SK-N-SH treated with all-trans-retinoic acid at 6 μM for 48 hours (cell line): ENCODE results near the gene MTMR3.

Source experiments
- ATAC-seq: fragments of 200-7000 bp; cut with Tn5 transposase; 3 replicates; pipeline ENCODE4 v1.9.1; 2020; ENCODE audit warnings: mild to moderate bottlenecking, moderate library complexity
- ARNTL ChIP-seq: fragments of 450-650 bp; formaldehyde crosslinking; IDR thresholded peaks from 2 replicates; pipeline ENCODE4 v1.5.0; 2020; ENCODE audit warnings: low read depth, mild to moderate bottlenecking, moderate library complexity, borderline replicate concordance
- CREB5 ChIP-seq: fragments of 250-450 bp; sonication (Bioruptor Pico); IDR thresholded peaks from 2 replicates; pipeline ENCODE4 v1.5.1; 2020; ENCODE audit warnings: low read depth, mild to moderate bottlenecking, moderate library complexity
- CSDC2 ChIP-seq: fragments of 250-450 bp; sonication (Bioruptor Pico); IDR thresholded peaks from 2 replicates; pipeline ENCODE4 v1.5.0; 2020; ENCODE audit warnings: mild to moderate bottlenecking, moderate library complexity
- CSRNP3 ChIP-seq: fragments of 250-450 bp; sonication (Bioruptor Pico); IDR thresholded peaks from 2 replicates; pipeline ENCODE4 v1.5.1; 2021; ENCODE audit warnings: mild to moderate bottlenecking, moderate library complexity
- ESRRG ChIP-seq: fragments of 250-450 bp; sonication (Bioruptor Pico); IDR thresholded peaks from 2 replicates; pipeline ENCODE4 v1.6.1; 2021; ENCODE audit warnings: mild to moderate bottlenecking
- GLIS3 ChIP-seq: fragments of 250-450 bp; sonication (Bioruptor Pico); IDR thresholded peaks from 2 replicates; pipeline ENCODE4 v1.5.0; 2020; ENCODE audit warnings: mild to moderate bottlenecking, moderate library complexity
- POU6F1 ChIP-seq: fragments of 250-450 bp; sonication (Bioruptor Pico); IDR thresholded peaks from 2 replicates; pipeline ENCODE4 v1.8.0; 2021; ENCODE audit warnings: low read depth, mild to moderate bottlenecking, moderate library complexity, borderline replicate concordance
- PPARA ChIP-seq: fragments of 250-450 bp; sonication (Bioruptor Pico); IDR thresholded peaks from 2 replicates; pipeline ENCODE4 v1.5.0; 2020; ENCODE audit warnings: mild to moderate bottlenecking, borderline replicate concordance
- RARB ChIP-seq: fragments of 250-450 bp; sonication (Bioruptor Pico); IDR thresholded peaks from 2 replicates; pipeline ENCODE4 v1.8.0; 2021; ENCODE audit warnings: mild to moderate bottlenecking, moderate library complexity
- SNAI2 ChIP-seq: fragments of 250-450 bp; sonication (Bioruptor Pico); IDR thresholded peaks from 2 replicates; pipeline ENCODE4 v1.5.0; 2020; ENCODE audit warnings: mild to moderate bottlenecking, moderate library complexity
- TCF4 ChIP-seq: fragments of 250-450 bp; sonication (Bioruptor Pico); IDR thresholded peaks from 2 replicates; pipeline ENCODE4 v1.8.0; 2021; ENCODE audit warnings: mild to moderate bottlenecking, moderate library complexity, borderline replicate concordance
- TOX ChIP-seq: fragments of 250-450 bp; sonication (Bioruptor Pico); IDR thresholded peaks from 2 replicates; pipeline ENCODE4 v1.8.0; 2021; ENCODE audit warnings: mild to moderate bottlenecking, moderate library complexity, borderline replicate concordance
- TSHZ2 ChIP-seq: fragments of 250-450 bp; sonication (Bioruptor Pico); IDR thresholded peaks from 2 replicates; pipeline ENCODE4 v1.5.0; 2020; ENCODE audit warnings: mild to moderate bottlenecking, moderate library complexity
- ZC3H10 ChIP-seq: fragments of 250-450 bp; sonication (Bioruptor Pico); IDR thresholded peaks from 2 replicates; pipeline ENCODE4 v1.5.1; 2021; ENCODE audit warnings: mild to moderate bottlenecking, moderate library complexity
- ZFP3 ChIP-seq: fragments of 250-450 bp; sonication (Bioruptor Pico); IDR thresholded peaks from 2 replicates; pipeline ENCODE4 v1.5.0; 2020; ENCODE audit warnings: mild to moderate bottlenecking, moderate library complexity
- ZNF565 ChIP-seq: fragments of 450-650 bp; formaldehyde crosslinking; conservative IDR thresholded peaks from 2 replicates; pipeline ENCODE4 v1.5.0; 2020; ENCODE audit warnings: low read depth, mild to moderate bottlenecking, moderate library complexity
- ZNF70 ChIP-seq: fragments of 450-650 bp; formaldehyde crosslinking; IDR thresholded peaks from 2 replicates; pipeline ENCODE4 v1.5.0; 2020; ENCODE audit warnings: mild to moderate bottlenecking, moderate library complexity
- ZNF8 ChIP-seq: fragments of 450-650 bp; formaldehyde crosslinking; IDR thresholded peaks from 2 replicates; pipeline ENCODE4 v1.5.0; 2020; ENCODE audit warnings: mild to moderate bottlenecking, moderate library complexity
- TF ChIP-seq, protein P1 (sequence below): fragments of 250-450 bp; sonication (Bioruptor Pico); IDR thresholded peaks from 2 replicates; pipeline ENCODE4 v1.8.0; 2020; ENCODE audit warnings: mild to moderate bottlenecking, moderate library complexity, borderline replicate concordance

Gene MTMR3

DNA sequence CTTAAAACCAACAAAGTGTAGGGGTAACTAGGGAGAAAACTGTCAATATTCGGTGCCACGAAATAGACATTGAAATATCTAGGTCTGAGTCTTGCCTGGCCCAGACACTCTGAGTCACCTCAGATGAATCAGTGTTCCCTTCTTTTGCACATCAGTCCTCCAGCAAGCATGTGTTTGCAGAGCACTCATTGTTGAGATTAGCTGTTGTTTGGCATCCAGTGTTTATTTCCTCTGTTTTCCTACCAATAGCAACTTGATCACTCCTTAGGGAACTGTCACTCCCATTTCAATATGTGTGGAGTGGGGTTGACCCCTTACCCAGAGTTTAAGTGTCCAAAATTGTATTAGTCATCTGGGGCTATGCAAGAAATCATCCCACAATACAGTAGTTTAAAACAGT is 40.2 kb upstream of the MTMR3 start:
- peak; percentile 67 for ATAC-seq
- no peak for TF ChIP-seq ZNF565 (CRISPR knock-in tag)
- no peak for TF ChIP-seq CREB5 (CRISPR knock-in tag)
- TF ChIP-seq TSHZ2 (CRISPR knock-in tag) = no peak
- TF ChIP-seq PPARA = no peak
- TF ChIP-seq TCF4 (CRISPR knock-in tag) = no peak
- no peak for TF ChIP-seq ZFP3 (CRISPR knock-in tag)
- no peak for TF ChIP-seq POU6F1 (CRISPR knock-in tag)
- TF ChIP-seq, protein P1, sequence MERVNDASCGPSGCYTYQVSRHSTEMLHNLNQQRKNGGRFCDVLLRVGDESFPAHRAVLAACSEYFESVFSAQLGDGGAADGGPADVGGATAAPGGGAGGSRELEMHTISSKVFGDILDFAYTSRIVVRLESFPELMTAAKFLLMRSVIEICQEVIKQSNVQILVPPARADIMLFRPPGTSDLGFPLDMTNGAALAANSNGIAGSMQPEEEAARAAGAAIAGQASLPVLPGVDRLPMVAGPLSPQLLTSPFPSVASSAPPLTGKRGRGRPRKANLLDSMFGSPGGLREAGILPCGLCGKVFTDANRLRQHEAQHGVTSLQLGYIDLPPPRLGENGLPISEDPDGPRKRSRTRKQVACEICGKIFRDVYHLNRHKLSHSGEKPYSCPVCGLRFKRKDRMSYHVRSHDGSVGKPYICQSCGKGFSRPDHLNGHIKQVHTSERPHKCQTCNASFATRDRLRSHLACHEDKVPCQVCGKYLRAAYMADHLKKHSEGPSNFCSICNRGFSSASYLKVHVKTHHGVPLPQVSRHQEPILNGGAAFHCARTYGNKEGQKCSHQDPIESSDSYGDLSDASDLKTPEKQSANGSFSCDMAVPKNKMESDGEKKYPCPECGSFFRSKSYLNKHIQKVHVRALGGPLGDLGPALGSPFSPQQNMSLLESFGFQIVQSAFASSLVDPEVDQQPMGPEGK (CRISPR knock-in tag) = no peak
- no peak for TF ChIP-seq RARB (CRISPR knock-in tag)
- no peak for TF ChIP-seq ZNF8 (CRISPR knock-in tag)
- no peak for TF ChIP-seq CSDC2 (CRISPR knock-in tag)
- TF ChIP-seq ZC3H10 = no peak
- TF ChIP-seq ARNTL (CRISPR knock-in tag) = no peak
- TF ChIP-seq, all 23 proteins: peak for 0

GRCh38 chr22:29846290-29846689 is 36.7 kb upstream of the MTMR3 start:
- TF ChIP-seq, protein P1 (CRISPR knock-in tag) = no peak
- TF ChIP-seq ARNTL (CRISPR knock-in tag) (no peak), RARB (CRISPR knock-in tag) (no peak), ZNF70 (CRISPR knock-in tag) (no peak), PPARA (no peak), ESRRG (CRISPR knock-in tag) (no peak), CSRNP3 (no peak), SNAI2 (CRISPR knock-in tag) (no peak)
- ATAC-seq = no peak

- no peak for ATAC-seq
- TF ChIP-seq CSRNP3 = no peak
- no peak for TF ChIP-seq POU6F1 (CRISPR knock-in tag)
- no peak for TF ChIP-seq ZNF565 (CRISPR knock-in tag)
- no peak for TF ChIP-seq ARNTL (CRISPR knock-in tag)
- TF ChIP-seq TOX = no peak
- TF ChIP-seq PPARA = no peak
- TF ChIP-seq ZNF70 (CRISPR knock-in tag) = no peak
- no peak for TF ChIP-seq CREB5 (CRISPR knock-in tag)
- TF ChIP-seq GLIS3 (CRISPR knock-in tag) = no peak
These were observed 34.9 kb upstream of the MTMR3 start for GRCh38 chr22:29848111-29848510.
